ENCODE results near the gene MEGF6. TPM values are rescaled to one million over a fixed set of nuclear protein-coding genes. Genes with fewer than 3 reads are reported as not detected.

The MEGF6 gene
- total and polyA plus RNA-seq, 2 donors (not counting 3 experiments of a cell fraction or from before 2014, with no cell fraction given), result 22.5 to 63.7 TPM

GRCh38 chr1:3455670-3456448 lies 155.4 kb downstream of the MEGF6 start:
- Histone ChIP-seq H3K4me1 (ENCODE audit: control insufficient read depth, extremely low read depth, insufficient read depth, low read length) (no peaks in the 10 kb centered on the region), H3K36me3 (ENCODE audit: control insufficient read depth in 2 of 2, extremely low read depth in 1 of 2, insufficient read depth in 2 of 2, low read length in 2 of 2) (no peaks in the 10 kb centered on the region), H4K20me1 (replicated peaks; ENCODE audit: control insufficient read depth, extremely low read depth, insufficient read depth, low read length) (no peaks in the 10 kb centered on the region), H2AFZ (ENCODE audit: low read depth, low read length) (no peak overlapping the region), H3K9me3 (replicated peaks; ENCODE audit: control insufficient read depth, insufficient read depth, low read length) (no peaks in the 10 kb centered on the region), H3K9me1 (replicated peaks; ENCODE audit: control insufficient read depth, extremely low read depth, insufficient read depth, low read length) (no peaks in the 10 kb centered on the region), H3K79me2 (ENCODE audit: control insufficient read depth, insufficient read depth, low read length) (no peaks in the 10 kb centered on the region), H3K27ac (ENCODE audit: insufficient read depth, low read depth, low read length) (no peak overlapping the region), H3K4me2 (ENCODE audit: insufficient read depth, low read length) (no peak overlapping the region), H3K9ac (replicated peaks; ENCODE audit: extremely low read depth, insufficient read depth, low read length) (no peak overlapping the region), H3K27me3 (ENCODE audit: control insufficient read depth in 2 of 2, insufficient read depth in 2 of 2, low read length in 2 of 2) (no peaks in the 10 kb centered on the region), H3K4me3 (replicated peaks in 1 of 3; ENCODE audit: insufficient read depth in 1 of 3, low read depth in 1 of 3, low read length in 3 of 3) (no peak overlapping the region)
- BruUV-seq (replicated peaks), result no TSS peak
- intact Hi-C loops (cut with micrococcal nuclease), result no loop called here
- DNase-seq (ENCODE audit: low read depth, low spot score) (no peak), FAIRE-seq (no peak)
- TF ChIP-seq EZH2 (IDR thresholded peaks at IDR 0.05; ENCODE audit: borderline replicate concordance, low read depth, low read length, severe bottlenecking) (no peak), CTCF (IDR thresholded peaks at IDR 0.05; ENCODE audit: extremely low read depth in 1 of 2, insufficient read depth in 1 of 2, low read depth in 1 of 2, low read length in 2 of 2) (no peak), FOS (IDR thresholded peaks at IDR 0.05; ENCODE audit: borderline replicate concordance, insufficient read depth, low read length) (no peak), POLR2AphosphoS5 (IDR thresholded peaks at IDR 0.05; ENCODE audit: insufficient read depth, low read depth, low read length) (no peak), JUN (IDR thresholded peaks at IDR 0.05; ENCODE audit: borderline replicate concordance, insufficient read depth, insufficient read length, low read depth) (no peak), POLR2A (IDR thresholded peaks at IDR 0.05; ENCODE audit: low read depth, low read length) (no peak), MAX (IDR thresholded peaks at IDR 0.05; ENCODE audit: insufficient read depth, insufficient read length) (no peak), GATA2 (IDR thresholded peaks at IDR 0.05; ENCODE audit: insufficient read depth, insufficient read length, low read depth, low read length) (no peak)
- CTCF ChIA-PET, result interaction anchor here (4.4 kb wide), 1 partner anchor 166 kb away, joined by 139 read pairs; the partner anchor contains the start of gene TPRG1L
- dilution Hi-C loops (cut with MboI; ENCODE audit: extremely low pct_ligation_motif_present, low sequenced_read_pairs), result no loop called here
- POLR2A ChIA-PET, result no interaction called here

All from endothelial cell of umbilical vein (primary cell).